GM08714 (cell line): ENCODE measurements around the gene PPP5C.
"Not testable (repeated sequence)": the region's sequence is repeated elsewhere in the genome, so short reads cannot be mapped to it uniquely, and the experiment has no call there.

Experiments
- H3K4me3 ChIP-seq: fragments of 200-500 bp; sonication (Bioruptor generic); 2 replicates; pipeline ENCODE4 v1.5.1; 2014; ENCODE audit warnings: mild to moderate bottlenecking, low read length, inconsistent platforms
- ZNF274 ChIP-seq: IDR thresholded peaks from 2 replicates; pipeline ENCODE4 v1.6.1; 2012; ENCODE audit warnings: mild to moderate bottlenecking, low read depth, low read length

Gene PPP5C, protein sequence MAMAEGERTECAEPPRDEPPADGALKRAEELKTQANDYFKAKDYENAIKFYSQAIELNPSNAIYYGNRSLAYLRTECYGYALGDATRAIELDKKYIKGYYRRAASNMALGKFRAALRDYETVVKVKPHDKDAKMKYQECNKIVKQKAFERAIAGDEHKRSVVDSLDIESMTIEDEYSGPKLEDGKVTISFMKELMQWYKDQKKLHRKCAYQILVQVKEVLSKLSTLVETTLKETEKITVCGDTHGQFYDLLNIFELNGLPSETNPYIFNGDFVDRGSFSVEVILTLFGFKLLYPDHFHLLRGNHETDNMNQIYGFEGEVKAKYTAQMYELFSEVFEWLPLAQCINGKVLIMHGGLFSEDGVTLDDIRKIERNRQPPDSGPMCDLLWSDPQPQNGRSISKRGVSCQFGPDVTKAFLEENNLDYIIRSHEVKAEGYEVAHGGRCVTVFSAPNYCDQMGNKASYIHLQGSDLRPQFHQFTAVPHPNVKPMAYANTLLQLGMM

DNA sequence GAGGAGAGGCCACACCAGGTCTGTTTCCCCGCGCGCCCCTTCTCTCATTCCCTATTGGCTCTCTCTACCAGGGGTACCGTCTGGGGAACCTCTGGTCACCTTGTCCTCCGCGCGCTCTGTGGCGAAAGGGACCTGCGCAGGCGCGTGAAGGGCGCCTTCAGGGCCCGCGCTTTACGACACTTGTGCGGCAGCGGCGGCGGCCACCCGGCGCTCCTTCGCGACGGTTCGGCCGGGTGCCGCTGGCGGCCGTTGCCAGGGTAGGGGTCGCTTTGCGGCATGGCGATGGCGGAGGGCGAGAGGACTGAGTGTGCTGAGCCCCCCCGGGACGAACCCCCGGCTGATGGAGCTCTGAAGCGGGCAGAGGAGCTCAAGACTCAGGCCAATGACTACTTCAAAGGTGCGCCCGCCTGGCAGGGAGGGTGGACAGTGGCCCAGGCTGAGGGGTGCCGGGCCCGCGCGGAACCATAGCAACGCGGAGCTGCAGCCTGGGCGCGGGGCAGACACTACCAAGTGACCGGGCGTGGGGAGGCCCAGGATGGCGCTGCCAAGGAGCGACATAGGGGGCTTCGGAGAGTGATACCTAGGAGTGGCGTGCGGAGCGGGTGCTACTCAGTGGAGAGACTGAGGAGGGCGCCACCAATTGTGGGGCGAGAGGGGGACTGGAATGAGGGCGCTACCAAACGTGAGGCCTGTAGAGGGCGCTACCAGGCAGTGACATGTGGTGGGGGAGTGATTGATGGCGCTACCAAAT lies at the start of gene PPP5C:
Gene PPP5C, plus strand, starts transcription at position 267 of the 751 bp plus-strand sequence. Its CDS starts 10 bp downstream, at position 277.
- peak within 1 kb of the TSS; percentile 86 for H3K4me3 ChIP-seq
- no peak for TF ChIP-seq ZNF274

DNA sequence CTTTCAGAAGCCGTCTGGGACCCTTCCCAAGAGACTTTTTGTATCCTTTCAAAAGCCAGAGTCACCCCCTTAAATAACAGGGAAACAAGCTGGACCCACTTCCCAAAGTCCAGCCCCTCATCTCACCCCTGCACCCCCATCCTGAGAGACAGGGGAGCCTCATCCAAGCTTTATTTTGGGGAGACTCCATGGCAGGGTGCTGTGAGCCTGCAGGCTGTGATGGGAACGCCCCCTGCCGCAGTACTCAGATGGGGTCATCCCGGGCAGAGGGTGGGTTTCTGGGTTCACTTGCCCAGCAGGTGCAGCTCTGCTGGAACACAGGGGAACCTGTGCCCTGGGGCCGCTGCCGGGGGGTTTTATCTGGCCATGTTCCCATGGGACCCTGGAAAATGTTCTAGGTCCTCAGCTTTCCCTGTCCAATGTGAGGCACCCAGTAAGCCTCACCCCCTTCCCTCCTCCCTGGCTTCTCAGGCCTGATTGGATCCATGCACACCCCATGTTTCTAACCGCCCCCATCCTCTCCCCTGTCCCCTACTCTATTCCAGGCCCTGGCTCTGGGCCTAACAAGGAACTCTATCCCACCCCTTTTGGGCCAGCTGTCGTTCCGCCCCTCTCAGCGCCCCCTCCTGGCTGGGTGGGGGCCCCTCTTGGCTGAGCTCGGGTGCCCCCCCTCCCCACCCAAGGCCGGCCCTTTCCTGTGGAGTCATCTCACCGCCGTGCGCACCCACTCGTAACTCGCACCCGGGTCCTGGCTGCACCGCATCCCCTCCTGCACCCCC lies 49.0 kb upstream of the PPP5C start:
- H3K4me3 ChIP-seq: no peak overlapping the region
- TF ChIP-seq ZNF274: no peak

GRCh38 chr19:46298479-46299003 lies 48.3 kb upstream of the PPP5C start:
- no peak for TF ChIP-seq ZNF274
- no peak overlapping the region for H3K4me3 ChIP-seq

DNA sequence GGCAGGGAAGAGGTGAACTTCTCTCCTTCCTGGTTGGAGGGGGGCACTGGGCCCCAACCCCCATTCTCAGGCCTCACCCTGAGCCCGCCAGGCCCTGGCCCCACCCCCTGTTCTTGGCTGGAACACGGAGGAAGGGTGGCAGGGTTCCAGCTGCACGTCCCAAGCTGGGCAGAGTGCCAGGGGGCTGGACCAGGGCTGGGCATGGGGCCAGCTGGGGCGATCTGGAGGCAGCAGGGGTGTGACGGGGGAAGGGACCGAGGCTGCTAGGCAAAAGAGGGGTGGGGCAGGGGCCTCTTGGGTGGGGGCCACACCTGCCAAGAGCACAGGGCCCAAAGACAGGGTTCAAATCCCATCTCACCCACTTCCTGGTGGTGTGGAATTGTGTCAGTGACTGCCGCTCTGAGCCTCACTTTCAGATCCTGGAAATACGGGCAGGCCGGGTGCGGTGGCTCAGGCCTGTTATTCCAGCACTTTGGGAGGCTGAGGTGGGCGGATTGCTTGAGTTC lies 47.8 kb upstream of the PPP5C start:
- TF ChIP-seq ZNF274: no peak

DNA sequence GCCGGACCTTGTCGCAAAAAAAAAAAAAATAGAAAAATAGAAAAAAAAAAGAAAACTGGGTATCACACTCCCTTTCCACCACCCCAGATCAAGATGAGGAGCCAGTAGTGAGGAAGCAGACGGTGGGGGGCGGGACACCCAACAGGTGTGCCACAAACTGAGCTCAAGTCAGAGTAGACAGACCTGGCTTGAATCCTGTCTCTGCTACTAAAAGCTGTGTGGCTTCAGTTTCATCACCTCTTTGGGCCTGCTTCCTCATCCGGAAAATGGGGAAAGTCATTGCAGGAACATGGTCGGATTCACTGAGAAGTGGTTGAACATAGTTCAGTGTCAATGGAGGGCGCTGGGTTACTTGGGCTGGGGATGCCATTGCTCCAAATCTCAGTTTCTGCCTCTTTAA lies 47.2 kb upstream of the PPP5C start:
- TF ChIP-seq ZNF274: no peak
- H3K4me3 ChIP-seq: no peak overlapping the region

More for the DNA sequence above, 47.8 kb upstream of the PPP5C start:
- no peak overlapping the region for H3K4me3 ChIP-seq

GRCh38 chr19:46303322-46303690 lies 43.6 kb upstream of the PPP5C start:
- H3K4me3 ChIP-seq: no peak overlapping the region

GRCh38 chr19:46303691-46304397 lies 43.0 kb upstream of the PPP5C start:
- no peak for TF ChIP-seq ZNF274
- no peak overlapping the region for H3K4me3 ChIP-seq

More at GRCh38 chr19:46303322-46303690, 43.6 kb upstream of the PPP5C start:
- no peak for TF ChIP-seq ZNF274

DNA sequence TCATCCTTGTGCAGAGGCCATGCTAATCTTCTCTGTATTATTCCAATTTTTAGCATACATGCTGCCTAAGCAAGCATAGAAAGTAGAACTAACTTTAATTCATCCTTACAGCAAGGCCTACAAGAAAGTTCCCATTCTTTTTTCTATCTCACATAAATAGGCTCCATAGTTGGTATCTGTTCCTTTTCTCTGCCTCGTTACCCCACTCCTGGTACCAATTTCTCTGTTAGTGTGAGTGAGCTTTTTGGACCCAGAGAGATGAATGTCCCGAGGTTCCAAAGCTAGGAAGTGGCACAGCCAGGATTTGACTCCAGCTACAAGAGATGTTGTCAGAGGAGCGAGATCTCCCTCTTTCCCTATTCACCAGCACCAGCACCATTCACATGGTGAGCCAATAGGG lies 40.4 kb upstream of the PPP5C start:
- H3K4me3 ChIP-seq: no peak overlapping the region
- TF ChIP-seq ZNF274: no peak

DNA sequence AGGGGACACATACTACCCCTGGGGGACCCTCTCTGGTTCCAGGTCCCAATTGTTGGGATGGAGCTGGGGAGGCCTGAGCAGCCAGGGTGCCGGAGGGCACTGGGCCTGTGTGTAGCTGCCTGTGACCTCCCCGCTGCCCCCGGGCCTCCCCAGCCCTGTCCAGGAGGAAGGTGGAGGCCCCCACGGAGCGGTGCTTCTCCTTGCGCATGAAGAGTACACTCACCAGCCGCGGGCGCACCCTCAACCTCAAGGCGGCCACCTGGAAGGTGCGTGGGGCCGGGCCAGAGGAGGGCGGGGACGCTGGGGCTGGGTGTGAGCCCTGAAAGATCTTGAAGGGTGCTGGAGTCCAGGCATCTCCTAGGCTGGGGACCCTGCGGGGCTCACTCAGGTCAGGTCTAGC lies 38.4 kb upstream of the PPP5C start:
- no peak for TF ChIP-seq ZNF274
- H3K4me3 ChIP-seq: no peak overlapping the region

DNA sequence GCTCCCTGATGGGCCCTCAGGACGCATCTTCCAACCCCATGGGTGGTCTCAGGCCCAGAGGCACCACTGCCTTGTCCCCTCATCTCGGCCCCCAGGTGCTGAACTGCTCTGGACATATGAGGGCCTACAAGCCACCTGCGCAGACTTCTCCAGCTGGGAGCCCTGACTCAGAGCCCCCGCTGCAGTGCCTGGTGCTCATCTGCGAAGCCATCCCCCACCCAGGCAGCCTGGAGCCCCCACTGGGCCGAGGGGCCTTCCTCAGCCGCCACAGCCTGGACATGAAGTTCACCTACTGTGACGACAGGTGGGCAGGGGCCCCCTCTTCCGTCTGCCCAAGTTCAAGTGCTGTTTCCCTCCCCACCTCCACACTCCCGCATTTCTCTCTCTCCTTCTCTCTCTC lies 37.8 kb upstream of the PPP5C start:
- no peak for TF ChIP-seq ZNF274
- H3K4me3 ChIP-seq: no peak overlapping the region

GRCh38 chr19:46311444-46311843 lies 35.4 kb upstream of the PPP5C start:
- no peak for TF ChIP-seq ZNF274

DNA sequence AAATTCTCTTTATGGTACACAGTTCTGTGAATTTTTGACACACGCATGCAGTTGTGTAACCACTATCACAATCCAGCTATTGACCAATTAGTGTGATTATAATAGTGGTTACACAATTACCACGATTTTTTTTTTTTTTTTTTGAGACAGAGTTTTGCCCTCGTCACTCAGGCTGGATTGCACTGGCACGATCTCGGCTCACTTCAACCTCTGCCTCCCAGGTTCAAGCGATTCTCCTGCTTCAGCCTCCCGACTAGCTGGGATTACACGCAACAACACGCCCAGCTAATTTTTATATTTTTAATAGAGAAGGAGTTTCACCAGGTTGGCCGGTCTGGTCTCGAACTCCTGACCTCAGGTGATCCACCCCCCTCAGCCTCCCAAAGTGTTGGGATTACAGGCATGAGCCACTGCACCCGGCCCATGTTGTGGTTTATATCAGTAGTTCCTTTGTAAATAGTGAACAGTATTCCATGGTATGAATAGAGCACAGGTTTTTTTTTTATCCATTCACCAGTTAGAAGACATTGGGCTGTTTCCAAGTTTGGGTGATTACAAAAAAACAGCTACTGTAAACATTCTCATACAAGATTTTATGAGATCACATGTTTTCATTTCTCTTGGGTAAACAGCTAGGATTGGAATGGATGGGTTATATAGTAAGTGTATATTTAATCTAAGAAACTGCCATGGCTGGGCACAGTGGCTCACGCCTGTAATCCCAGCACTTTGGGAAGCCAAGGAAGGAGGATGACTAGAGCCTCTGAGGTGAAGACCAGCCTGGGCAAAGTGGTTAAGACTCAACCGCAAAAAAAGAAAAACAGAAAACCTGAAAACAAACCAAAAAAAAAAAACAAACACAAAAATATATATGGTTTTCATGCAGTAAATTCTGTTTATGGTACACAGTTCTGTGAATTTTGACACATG lies 33.1 kb upstream of the PPP5C start:
- not testable (repeated sequence) for H3K4me3 ChIP-seq

More at GRCh38 chr19:46311444-46311843, 35.4 kb upstream of the PPP5C start:
- H3K4me3 ChIP-seq: no peak overlapping the region
